ENCODE data around the gene SPIN1.
A peak's percentile ranks its signal among the peaks of the same experiment; 100 is the strongest.

SPIN1 gene

GRCh38 chr9:88391921-88392320 lies 3.7 kb downstream of the SPIN1 start:
- ChIA-PET POLR2A (no interaction called here), CTCF (interaction anchor here (1.1 kb wide), 1 partner anchor 231 kb away, joined by 4 read pairs; no protein-coding TSS in a partner anchor)
- Histone ChIP-seq H3K4me1 (ENCODE audit: control insufficient read depth, insufficient read depth, low read length) (peaks cover 9% of the 10 kb centered on the region; the same call in 1 of the 2 replicates), H3K9me3 (ENCODE audit: control insufficient read depth, insufficient read depth, low read depth, low read length) (no peaks in the 10 kb centered on the region), H3K36me3 (ENCODE audit: control insufficient read depth in 2 of 2, insufficient read depth in 1 of 2, low read length in 2 of 2) (peaks cover 4 to 5% of the 10 kb centered on the region in 2 experiments; a peak in 2 of 3 replicates), H3K27ac (ENCODE audit: extremely low read depth, low read depth, low read length) (no peak overlapping the region), H3K4me3 (ENCODE audit: low read depth, low read length) (no peak overlapping the region)
- TF ChIP-seq ZSCAN18 (tag by site-specific recombination; IDR thresholded peaks at IDR 0.05) (no peak), ZNF398 (tag by site-specific recombination; IDR thresholded peaks at IDR 0.05) (no peak), ZNF571 (tag by site-specific recombination; IDR thresholded peaks at IDR 0.05) (no peak), HOXC10 (CRISPR knock-in tag; IDR thresholded peaks at IDR 0.05) (no peak), ZNF223 (tag by site-specific recombination; IDR thresholded peaks at IDR 0.05) (no peak), CTCF (tag by site-specific recombination; IDR thresholded peaks at IDR 0.05) (no peak), ZNF580 (tag by site-specific recombination; IDR thresholded peaks at IDR 0.05) (no peak)

- no peak overlapping the region for H3K27ac ChIP-seq (ENCODE audit: extremely low read depth, low read depth, low read length)
- H3K4me1 ChIP-seq (ENCODE audit: control insufficient read depth, insufficient read depth, low read length), result peaks cover 9% of the 10 kb centered on the region; the same call in 1 of the 2 replicates
- H3K36me3 ChIP-seq (ENCODE audit: control insufficient read depth in 2 of 2, insufficient read depth in 1 of 2, low read length in 2 of 2), result peaks cover 4 to 5% of the 10 kb centered on the region in 2 experiments; a peak in 2 of 3 replicates
- H3K9me3 ChIP-seq (ENCODE audit: control insufficient read depth, insufficient read depth, low read depth, low read length), result no peaks in the 10 kb centered on the region
- H3K4me3 ChIP-seq (ENCODE audit: low read depth, low read length), result no peak overlapping the region
- TF ChIP-seq KLF16 (tag by site-specific recombination; IDR thresholded peaks at IDR 0.05) (no peak), ZNF791 (tag by site-specific recombination; IDR thresholded peaks at IDR 0.05) (no peak), SCRT2 (tag by site-specific recombination; IDR thresholded peaks at IDR 0.05) (peak; percentile 80), PRDM10 (tag by site-specific recombination; IDR thresholded peaks at IDR 0.05) (peak; percentile 68), ATF2 (tag by site-specific recombination; IDR thresholded peaks at IDR 0.05; ENCODE audit: low read depth) (peak; percentile 81), ZNF654 (tag by site-specific recombination; IDR thresholded peaks at IDR 0.05; ENCODE audit: low read depth) (no peak), GLIS1 (tag by site-specific recombination; IDR thresholded peaks at IDR 0.05) (no peak), ZNF366 (tag by site-specific recombination; conservative IDR thresholded peaks at IDR 0.05) (peak; percentile 91), ZNF37A (tag by site-specific recombination; IDR thresholded peaks at IDR 0.05) (no peak), ZNF175 (tag by site-specific recombination; IDR thresholded peaks at IDR 0.05) (no peak), SCRT1 (tag by site-specific recombination; IDR thresholded peaks at IDR 0.05; ENCODE audit: borderline replicate concordance) (peak; percentile 35; the same call in 1 of the 2 replicates), ZNF629 (tag by site-specific recombination; IDR thresholded peaks at IDR 0.05) (peak; percentile 26; the same call in 1 of the 2 replicates), ZNF18 (tag by site-specific recombination; IDR thresholded peaks at IDR 0.05) (no peak), OVOL3 (tag by site-specific recombination; IDR thresholded peaks at IDR 0.05) (no peak), ZNF10 (tag by site-specific recombination; IDR thresholded peaks at IDR 0.05) (peak; percentile 90; the same call in 1 of the 2 replicates), ZBTB48 (tag by site-specific recombination; IDR thresholded peaks at IDR 0.05) (no peak)
- ChIA-PET POLR2A (no interaction called here), CTCF (interaction anchor here (0.6 to 1.1 kb wide), 2 partner anchors 220 to 231 kb away, joined by 4 to 7 read pairs; no protein-coding TSS in a partner anchor)
Measured at GRCh38 chr9:88392549-88392948, 4.3 kb downstream of the SPIN1 start.
